Kidney (tissue), 14 donors: ENCODE results near the gene PHF19. TPM values are rescaled to one million over a fixed set of nuclear protein-coding genes. Genes with fewer than 3 reads are reported as not detected.
A peak's percentile ranks its signal among the peaks of the same experiment; 100 is the strongest.

ENCODE experiments used
- DNase-seq, 5 donors: peaks; one replicate each; pipeline ENCODE4 v3.0.0-alpha.2; 2013 to 2020
- FAIRE-seq: peaks from 2 replicates; lab custom pipeline; 2012; peaks lifted over from hg19 to GRCh38; lab: Jason Lieb, UNC
- H3K27ac ChIP-seq, 2 donors: one replicate each; pipeline ENCODE4 v1.7.0; 2013; ENCODE audit warnings: low read depth in 2 of 2, low read length in 2 of 2, inconsistent platforms in 1 of 2
- H3K27me3 ChIP-seq: one replicate; pipeline ENCODE4 v1.7.1; 2013; ENCODE audit warnings: low read length, inconsistent platforms; ENCODE audit not compliant: control insufficient read depth, insufficient read depth
- H3K36me3 ChIP-seq, 3 donors: one replicate each; pipeline versions ENCODE4 v1.7.0 to v1.7.1; 2013; ENCODE audit warnings: low read length in 3 of 3, control low read depth in 1 of 3, inconsistent platforms in 1 of 3; ENCODE audit not compliant: insufficient read depth in 3 of 3, control insufficient read depth in 2 of 3
- H3K4me1 ChIP-seq, 3 donors: one replicate each; pipeline versions ENCODE4 v1.7.0 to v1.7.1; 2013; ENCODE audit warnings: low read length in 3 of 3, inconsistent platforms in 1 of 3, low read depth in 1 of 3; ENCODE audit not compliant: control insufficient read depth in 2 of 3, insufficient read depth in 2 of 3
- H3K4me3 ChIP-seq, 3 donors: one replicate each; pipeline versions ENCODE4 v1.7.0 to v1.8.1; 2013; ENCODE audit warnings: low read length in 3 of 3, control low read depth in 1 of 3, inconsistent platforms in 1 of 3
- H3K9ac ChIP-seq, 3 donors: one replicate each; pipeline versions ENCODE4 v1.7.0 to v1.7.1; 2013; ENCODE audit warnings: low read length in 3 of 3, control low read depth in 1 of 3, inconsistent platforms in 1 of 3
- H3K9me3 ChIP-seq, 3 donors: one replicate each; pipeline versions ENCODE4 v1.7.0 to v1.7.1; 2013; ENCODE audit warnings: low read length in 3 of 3, control low read depth in 1 of 3, inconsistent platforms in 1 of 3; ENCODE audit not compliant: control insufficient read depth in 2 of 3, insufficient read depth in 1 of 3
- CTCF ChIP-seq: IDR thresholded peaks from 3 replicates; pipeline ENCODE4 v1.5.1; 2012; ENCODE audit warnings: mild to moderate bottlenecking, moderate library complexity, borderline replicate concordance; ENCODE audit not compliant: insufficient read depth; ENCODE audit errors: extremely low read depth
- intact Hi-C: fragments of 100-400 bp; cut with DNase I; formaldehyde crosslinking; loops from one replicate; pipeline ENCODE4 v1.11.1; 2022
- polyA plus RNA-seq: library from polyadenylated mRNA; stranded (reverse); fragments of 350-450 nt; fragmentation: Illumina TruSeq; extraction: RNeasy Lipid Tissue Mini Kit (QIAGEN cat#74804); gene quantifications from one replicate; pipeline ENCODE4 v1.2.3, GENCODE V29; 2014; ENCODE audit warnings: low read depth, low replicate concordance; ENCODE audit not compliant: insufficient read depth
- total RNA-seq: library from RNA; stranded (reverse); fragmentation: NEBNext Ultra II Directional; extraction: Animal tissue kit (Norgen Biotek cat#: 25700); gene quantifications from one replicate; pipeline ENCODE4 v1.2.1, GENCODE V29; 2021
- donor health status: control.
- donor health status: control.
- donor health status: control.
- donor health status: control.
- donor health status: control.
- donor health status: DM: yes; HTN: yes; CAD: no.
- donor health status: Normal renal cell carcinoma (clear cell type).

PHF19 gene
- total and polyA plus RNA-seq, 2 donors from 2014 or later = 6.9 to 17.4 TPM

GRCh38 chr9:120891245-120891883, 14.4 kb upstream of the PHF19 start:
- H3K27me3 ChIP-seq = no peaks in the 10 kb centered on the region
- no peak for FAIRE-seq
- no peak overlapping the region for H3K9ac ChIP-seq
- H3K36me3 ChIP-seq = no peaks in the 10 kb centered on the region
- no peak overlapping the region for H3K4me3 ChIP-seq
- H3K4me1 ChIP-seq = no peaks in the 10 kb centered on the region
- intact Hi-C loops = no loop called here
- no peak for DNase-seq
- no peak overlapping the region for H3K27ac ChIP-seq
- no peaks in the 10 kb centered on the region for H3K9me3 ChIP-seq
- TF ChIP-seq CTCF = no peak

GRCh38 chr9:120890320-120891244, 13.6 kb upstream of the PHF19 start:
- DNase-seq = peak in 3 of 5 donors; percentile 35 to 71 (median 46)

GRCh38 chr9:120889606-120890271, 12.8 kb upstream of the PHF19 start:
- Histone ChIP-seq H3K4me1 (no peaks in the 10 kb centered on the region), H3K27ac (no peak overlapping the region), H3K9ac (no peak overlapping the region), H3K4me3 (no peak overlapping the region), H3K36me3 (no peaks in the 10 kb centered on the region), H3K9me3 (no peaks in the 10 kb centered on the region), H3K27me3 (no peaks in the 10 kb centered on the region)
- intact Hi-C loops = no loop called here
- DNase-seq (no peak), FAIRE-seq (no peak)
- TF ChIP-seq CTCF = no peak

More at GRCh38 chr9:120890320-120891244, 13.6 kb upstream of the PHF19 start:
- Histone ChIP-seq H3K9me3 (no peaks in the 10 kb centered on the region), H3K27me3 (no peaks in the 10 kb centered on the region), H3K9ac (no peak overlapping the region), H3K27ac (no peak overlapping the region), H3K4me3 (no peak overlapping the region), H3K4me1 (no peaks in the 10 kb centered on the region), H3K36me3 (no peaks in the 10 kb centered on the region)
- FAIRE-seq = no peak
- intact Hi-C loops = no loop called here
- no peak for TF ChIP-seq CTCF
